Urinary bladder (tissue), 4 donors: Measurements from ENCODE around the gene COL10A1. TPM values are rescaled to one million over a fixed set of nuclear protein-coding genes. Genes with fewer than 3 reads are reported as not detected.

Source experiments
- DNase-seq: peaks from one replicate; pipeline ENCODE4 v3.0.0-alpha.2; 2015; ENCODE audit errors: extremely low spot score
- H3K27ac ChIP-seq: one replicate; pipeline ENCODE4 v1.5.1; 2013; ENCODE audit warnings: low read depth, mild to moderate bottlenecking, moderate library complexity
- H3K36me3 ChIP-seq: one replicate; pipeline ENCODE4 v1.6.1; 2013; ENCODE audit warnings: mild to moderate bottlenecking, moderate library complexity; ENCODE audit not compliant: insufficient read depth
- H3K4me1 ChIP-seq: one replicate; pipeline ENCODE4 v1.6.1; 2013; ENCODE audit warnings: mild to moderate bottlenecking, moderate library complexity; ENCODE audit not compliant: insufficient read depth
- H3K4me3 ChIP-seq: one replicate; pipeline ENCODE4 v1.5.1; 2013; ENCODE audit warnings: low read depth, low read length
- WGBS: extraction: QIAGEN DNeasy Blood & Tissue Kit; methylation state at CpG from one replicate; pipeline ENCODE4 v1.1.7; 2013; 5-methylcytosine and 5-hydroxymethylcytosine counted together
- polyA plus RNA-seq: library from polyadenylated mRNA; stranded (reverse); fragments of 200-250 nt; gene quantifications from one replicate; pipeline ENCODE4 v1.2.3, GENCODE V29; 2013
- total RNA-seq: library from RNA; depleted of rRNA; stranded (reverse); fragments of >200 nt; gene quantifications from one replicate; pipeline ENCODE4 v1.2.3, GENCODE V29; 2014
- donor health status: healthy with polysubstance abuse.
- donor health status: healthy.

The COL10A1 gene
- total and polyA plus RNA-seq, 2 donors, result 0.79 TPM; not detected in 1

DNA sequence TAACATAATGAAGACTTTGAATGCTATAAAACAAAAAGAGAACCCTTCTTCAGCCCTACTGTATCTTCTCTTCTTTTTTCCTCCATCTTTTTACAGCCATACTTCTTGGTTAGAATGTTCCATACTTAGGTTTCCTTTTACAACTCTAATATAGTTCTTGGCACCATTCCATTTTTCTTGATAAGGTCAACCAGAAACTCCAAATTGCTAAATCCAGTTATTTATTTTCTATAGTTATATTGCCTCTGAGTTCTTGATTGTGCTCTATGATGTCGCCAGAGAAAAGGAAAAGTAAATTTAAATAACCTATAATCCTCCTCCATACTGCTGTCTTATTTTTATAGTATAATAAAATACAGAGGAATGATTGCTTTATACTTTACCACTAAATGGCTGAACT lies 26.7 kb upstream of the COL10A1 start:
- 42% methylated on average over 1 of the region's 1 CpG for WGBS
- H3K36me3 ChIP-seq, result peaks cover 2% of the 10 kb centered on the region
- H3K4me1 ChIP-seq, result no peaks in the 10 kb centered on the region
- no peak overlapping the region for H3K27ac ChIP-seq
- no peak for DNase-seq
- no peak overlapping the region for H3K4me3 ChIP-seq

DNA sequence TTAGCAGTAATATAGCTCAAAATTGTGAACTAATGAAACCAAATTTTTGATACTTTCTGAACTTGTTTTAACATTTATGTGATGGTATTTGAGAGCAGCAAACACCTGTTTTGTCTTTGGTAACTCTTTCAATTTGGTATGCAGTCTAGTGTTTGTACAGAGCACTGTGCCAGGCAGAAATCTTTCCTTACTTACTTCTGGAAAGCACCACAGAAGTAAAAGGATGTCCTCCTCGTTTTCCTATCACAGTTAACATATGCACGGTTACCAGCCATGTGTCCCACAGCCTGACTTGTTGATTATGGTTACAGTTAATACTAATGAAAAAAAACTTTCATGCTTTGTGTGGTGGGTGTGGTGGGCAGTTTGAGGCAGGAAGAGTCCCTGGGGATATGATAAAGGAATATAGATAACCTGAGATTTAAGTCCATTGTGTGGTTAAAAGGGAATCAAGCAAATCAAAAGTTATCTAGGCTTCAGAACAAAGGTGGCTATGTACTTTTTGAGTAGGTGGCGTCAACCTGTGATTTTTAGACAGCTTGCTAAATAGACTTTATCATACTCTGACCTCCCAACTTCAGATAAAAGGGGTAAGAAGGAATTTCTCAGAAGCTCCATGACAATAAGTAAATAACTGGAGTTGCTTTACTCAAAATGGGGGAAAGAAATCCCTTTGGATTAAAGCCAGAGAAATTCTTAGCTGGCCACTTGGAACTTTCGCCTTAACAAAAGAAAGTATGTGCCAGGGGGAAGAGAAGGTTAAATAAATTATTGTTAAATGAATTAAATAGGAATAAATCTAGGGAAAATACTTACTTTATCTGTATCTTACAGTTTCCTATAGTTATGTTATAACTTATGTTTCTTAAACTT lies 20.1 kb upstream of the COL10A1 start:
- H3K27ac ChIP-seq, result no peak overlapping the region
- 83% methylated on average over 4 of the region's 4 CpGs for WGBS

DNA sequence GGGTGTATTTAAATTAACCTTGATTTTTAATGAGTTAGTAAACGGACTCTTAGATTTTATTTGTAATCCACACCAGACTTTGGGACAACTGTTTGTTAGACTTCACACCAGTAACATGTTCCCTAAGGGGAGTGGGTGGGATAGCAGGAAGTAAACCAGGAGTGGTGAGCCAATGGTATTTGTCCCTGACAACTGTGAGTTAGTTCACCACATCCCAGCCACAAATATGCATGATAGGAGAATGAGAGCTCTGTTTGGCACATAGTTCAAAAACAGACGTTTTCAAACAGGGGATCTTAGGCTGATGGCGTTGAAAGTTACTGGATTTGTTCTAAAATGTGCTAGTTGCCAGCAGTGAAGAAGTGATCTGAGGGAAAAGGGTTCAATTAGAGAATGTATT lies 18.7 kb upstream of the COL10A1 start:
- no peaks in the 10 kb centered on the region for H3K4me1 ChIP-seq
- 62% methylated on average over 3 of the region's 3 CpGs for WGBS
- H3K4me3 ChIP-seq, result no peak overlapping the region
- H3K27ac ChIP-seq, result no peak overlapping the region
- H3K36me3 ChIP-seq, result peaks cover 2% of the 10 kb centered on the region
- DNase-seq, result no peak

More for the DNA sequence above, 20.1 kb upstream of the COL10A1 start:
- Histone ChIP-seq H3K4me1 (no peaks in the 10 kb centered on the region), H3K36me3 (peaks cover 2% of the 10 kb centered on the region), H3K4me3 (no peak overlapping the region)
- DNase-seq, result no peak

DNA sequence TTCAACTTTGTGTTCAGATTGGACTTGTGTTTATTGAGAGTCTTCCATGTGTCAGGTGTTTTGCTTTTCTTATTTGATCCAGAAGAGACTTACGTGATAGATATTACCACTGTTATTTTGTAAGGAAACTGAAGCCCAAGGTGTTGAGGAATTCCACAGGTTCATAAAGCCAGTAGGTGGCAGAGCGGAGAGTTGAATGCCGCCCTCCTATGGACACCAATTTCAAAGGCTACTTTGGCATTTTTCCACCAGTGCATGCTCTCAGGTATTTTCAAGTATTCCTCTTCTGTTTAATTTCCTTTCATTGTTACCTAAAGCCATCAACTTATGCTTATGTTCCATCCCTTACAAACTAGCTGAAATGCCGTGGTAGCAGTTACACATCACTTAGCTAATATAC lies 14.0 kb upstream of the COL10A1 start:
- no peak for DNase-seq
- Histone ChIP-seq H3K4me3 (no peak overlapping the region), H3K27ac (no peak overlapping the region), H3K36me3 (no peaks in the 10 kb centered on the region), H3K4me1 (no peaks in the 10 kb centered on the region)
- WGBS, result 96% methylated on average over 4 of the region's 4 CpGs

DNA sequence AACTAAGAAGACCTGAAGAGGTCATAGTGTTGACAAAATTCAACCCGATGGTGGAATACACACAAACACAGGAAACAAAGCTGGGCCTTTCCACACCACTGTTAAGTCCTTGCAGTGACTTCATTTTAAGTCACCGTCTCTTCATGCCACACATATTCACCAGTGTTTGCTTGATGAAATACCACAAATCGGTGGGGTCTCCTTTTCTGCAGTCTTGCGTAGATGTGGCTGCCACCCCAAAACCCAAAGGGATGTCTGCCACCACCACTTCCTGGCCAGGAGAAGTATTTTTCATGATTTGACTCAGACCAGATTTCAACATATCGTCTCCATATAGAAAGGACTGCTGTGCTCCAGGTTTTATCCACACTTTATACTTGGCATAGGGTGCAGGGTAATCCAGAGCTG lies 11.0 kb upstream of the COL10A1 start:
- WGBS, result 77% methylated on average over 5 of the region's 5 CpGs
- Histone ChIP-seq H3K27ac (no peak overlapping the region), H3K4me1 (no peaks in the 10 kb centered on the region), H3K4me3 (no peak overlapping the region), H3K36me3 (peaks cover 2% of the 10 kb centered on the region)
- DNase-seq, result no peak

DNA sequence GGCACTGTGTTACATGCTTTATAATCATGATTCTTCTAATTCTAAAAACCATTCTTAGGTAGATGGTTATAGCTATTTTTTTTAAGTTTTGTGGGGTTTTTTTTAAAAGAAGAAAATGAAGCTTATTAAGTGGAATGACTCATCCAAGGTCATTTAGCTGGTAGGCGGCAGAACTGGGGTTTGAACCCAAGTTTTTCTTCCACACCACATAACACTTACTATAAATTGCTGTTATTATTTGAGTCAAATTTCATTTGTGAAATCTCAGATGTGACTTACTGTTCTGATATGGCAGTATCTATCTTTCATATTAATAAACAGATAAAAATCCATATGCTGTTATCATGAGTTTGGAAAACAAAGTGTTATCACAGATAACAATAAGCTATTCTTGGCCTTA lies 10.4 kb upstream of the COL10A1 start:
- WGBS, result 92% methylated on average over 1 of the region's 1 CpG
- peak; percentile 6 for DNase-seq
- Histone ChIP-seq H3K4me3 (no peak overlapping the region), H3K36me3 (peaks cover 2% of the 10 kb centered on the region), H3K27ac (no peak overlapping the region), H3K4me1 (no peaks in the 10 kb centered on the region)

DNA sequence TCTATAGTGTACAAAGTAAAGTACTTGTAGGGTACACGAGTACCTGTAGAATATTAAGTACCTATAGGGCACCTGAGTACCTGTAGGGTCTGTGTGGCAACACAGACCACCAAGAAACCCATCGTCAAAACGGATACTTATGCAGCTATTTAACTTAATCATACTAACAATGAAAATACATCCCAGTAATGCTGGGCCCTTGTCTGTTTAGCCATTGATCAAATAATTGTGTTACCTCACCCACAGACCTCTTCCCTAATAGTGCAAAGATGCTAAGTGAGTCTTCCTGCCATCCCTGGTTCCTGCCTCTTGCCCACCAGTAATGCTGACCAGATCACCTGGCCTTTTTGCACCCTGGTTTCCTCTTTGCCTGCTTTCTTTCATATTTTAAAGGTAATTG lies 7.5 kb upstream of the COL10A1 start:
- DNase-seq, result no peak
- WGBS, result 82% methylated on average over 3 of the region's 3 CpGs
- H3K27ac ChIP-seq, result no peak overlapping the region
- H3K4me1 ChIP-seq, result no peaks in the 10 kb centered on the region
- no peak overlapping the region for H3K4me3 ChIP-seq
- H3K36me3 ChIP-seq, result peaks cover 2% of the 10 kb centered on the region

DNA sequence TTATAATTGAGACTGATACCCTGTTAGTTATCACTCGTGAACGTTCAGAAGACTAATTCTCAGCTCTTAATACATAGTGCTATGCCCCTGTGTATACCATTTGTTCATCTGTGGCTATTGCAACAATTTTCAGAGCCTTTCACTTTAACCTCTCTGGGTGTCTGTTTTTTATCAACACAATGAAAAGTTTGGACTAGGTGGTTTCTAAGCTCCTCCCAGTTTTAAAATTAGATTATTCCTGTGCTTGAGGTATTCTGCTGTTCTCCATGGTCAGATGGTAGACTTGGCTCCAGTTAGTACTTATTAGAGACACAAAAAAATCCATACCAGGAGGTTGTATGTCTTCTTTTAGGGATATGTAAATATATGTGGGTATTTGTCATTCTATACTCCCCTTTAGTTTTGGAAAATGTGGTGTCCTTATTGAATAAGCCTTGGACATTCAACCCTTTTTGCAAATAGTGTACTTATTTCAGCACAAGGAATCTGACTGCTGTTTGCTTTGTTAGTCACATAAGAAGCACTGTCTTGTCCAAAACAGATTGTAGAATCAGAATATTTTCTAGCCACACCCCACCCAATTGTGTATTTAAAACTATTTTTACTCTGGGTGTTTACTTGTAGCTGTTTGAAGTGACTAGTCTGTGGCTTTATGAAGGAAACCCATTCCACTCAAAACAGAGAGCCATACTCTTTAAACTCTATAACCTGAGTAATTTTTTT lies 2.0 kb upstream of the COL10A1 start:
- Histone ChIP-seq H3K4me1 (no peaks in the 10 kb centered on the region), H3K36me3 (peaks cover 2% of the 10 kb centered on the region), H3K27ac (no peak overlapping the region), H3K4me3 (no peak overlapping the region)
- 52% methylated on average over 2 of the region's 2 CpGs for WGBS
- DNase-seq, result no peak

GRCh38 chr6:116120430-116120829 lies 5.5 kb downstream of the COL10A1 start:
- Histone ChIP-seq H3K4me3 (no peak overlapping the region), H3K36me3 (no peaks in the 10 kb centered on the region), H3K27ac (no peak overlapping the region), H3K4me1 (no peaks in the 10 kb centered on the region)
- 97% methylated on average over 3 of the region's 3 CpGs for WGBS
- DNase-seq, result no peak

DNA sequence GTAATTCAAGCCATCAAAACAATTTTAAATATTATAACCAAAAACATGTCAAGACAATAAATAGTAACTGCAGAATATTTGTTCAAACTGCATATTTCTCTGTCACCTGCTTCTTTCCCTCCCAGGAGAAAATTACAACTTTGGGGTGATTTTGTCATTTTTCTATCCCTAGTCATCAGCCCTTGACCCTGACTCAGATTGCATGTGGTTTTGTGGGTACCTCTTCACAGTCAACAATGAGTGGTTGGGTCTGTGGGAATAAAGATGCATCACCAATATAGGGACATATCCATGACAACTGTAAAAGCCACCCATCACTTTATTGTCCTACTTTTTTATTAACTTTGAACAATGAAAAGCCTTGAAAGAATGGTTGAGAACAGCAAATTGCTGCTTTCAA lies 7.3 kb downstream of the COL10A1 start:
- H3K27ac ChIP-seq, result no peak overlapping the region
- H3K36me3 ChIP-seq, result no peaks in the 10 kb centered on the region
- no peak for DNase-seq
- no peaks in the 10 kb centered on the region for H3K4me1 ChIP-seq
- H3K4me3 ChIP-seq, result no peak overlapping the region

GRCh38 chr6:116115781-116116180 lies 10.2 kb downstream of the COL10A1 start:
- no peak for DNase-seq
- H3K4me3 ChIP-seq, result no peak overlapping the region
- WGBS, result 90% methylated on average over 2 of the region's 2 CpGs
- H3K4me1 ChIP-seq, result no peaks in the 10 kb centered on the region
- peaks cover under 1% of the 10 kb centered on the region for H3K36me3 ChIP-seq
- H3K27ac ChIP-seq, result no peak overlapping the region

DNA sequence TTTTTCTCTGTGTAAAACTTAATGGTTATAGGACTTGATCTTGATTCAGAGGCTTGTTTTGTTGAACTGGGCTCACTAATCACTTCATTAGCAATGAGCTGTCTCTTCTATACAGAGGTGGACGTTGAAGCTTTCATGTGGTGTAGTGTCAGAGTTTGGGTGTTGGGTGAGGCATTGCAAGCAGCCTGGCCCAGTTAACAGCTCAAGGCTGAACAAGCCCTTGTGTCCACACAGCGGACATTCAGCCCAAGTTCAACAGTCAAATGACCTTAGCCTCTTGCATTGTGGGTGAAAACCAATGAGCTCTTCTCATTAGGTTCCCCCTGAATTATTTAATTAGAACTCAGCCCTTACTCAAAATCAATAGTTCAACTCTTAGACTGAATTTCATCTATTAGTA lies 12.5 kb downstream of the COL10A1 start:
- DNase-seq, result no peak
- 93% methylated on average over 2 of the region's 2 CpGs for WGBS
- H3K36me3 ChIP-seq, result peaks cover 3% of the 10 kb centered on the region
- H3K4me3 ChIP-seq, result no peak overlapping the region
- H3K27ac ChIP-seq, result no peak overlapping the region
- H3K4me1 ChIP-seq, result no peaks in the 10 kb centered on the region

DNA sequence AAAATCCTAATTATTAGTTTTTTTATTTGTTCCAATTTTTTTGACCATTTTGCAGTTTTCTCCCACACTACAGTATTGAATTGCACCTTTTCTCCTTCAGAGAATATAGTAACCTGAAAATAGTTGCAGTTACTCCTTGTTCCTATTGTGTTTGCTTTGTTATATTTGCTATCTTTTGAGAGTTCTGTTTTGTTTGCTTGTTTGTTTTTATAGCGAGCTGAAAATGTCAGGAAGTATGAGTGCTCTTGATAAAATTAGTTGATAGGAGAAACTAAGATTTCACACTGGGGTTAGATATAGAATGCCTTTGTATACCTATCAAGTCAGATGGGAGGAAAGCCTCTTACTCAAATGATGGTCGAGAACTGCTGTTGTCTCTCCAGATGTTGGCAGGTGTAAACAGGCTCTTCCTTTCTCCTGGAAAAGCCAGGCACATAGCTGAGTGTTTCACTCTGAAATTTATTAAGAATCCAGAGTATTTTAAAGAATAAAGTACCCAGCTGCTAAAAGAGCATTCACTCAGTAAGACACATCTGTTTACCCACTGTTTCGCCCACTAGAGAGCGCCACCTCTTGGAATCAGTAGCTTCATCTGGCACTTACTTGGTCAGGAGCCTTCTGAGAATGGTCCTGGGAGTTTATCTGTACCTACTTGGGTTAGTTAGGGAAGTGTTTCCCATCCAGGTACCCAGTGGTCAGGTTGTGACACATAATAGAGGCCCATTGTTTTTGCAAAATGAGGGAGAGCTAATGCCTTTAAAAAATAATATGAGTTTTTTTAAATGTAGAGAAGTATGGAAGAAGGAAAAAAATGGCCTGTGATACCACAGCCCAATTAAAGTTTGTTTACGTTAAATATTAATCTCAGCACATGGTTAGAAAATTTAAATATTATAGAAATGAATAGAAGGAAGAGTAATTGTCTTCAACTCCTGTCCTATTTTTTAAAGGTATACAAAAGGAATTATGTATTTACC lies 14.1 kb downstream of the COL10A1 start:
- H3K4me1 ChIP-seq, result no peaks in the 10 kb centered on the region
- H3K27ac ChIP-seq, result no peak overlapping the region
- H3K36me3 ChIP-seq, result peaks cover 3% of the 10 kb centered on the region
- 85% methylated on average over 5 of the region's 5 CpGs for WGBS
- no peak for DNase-seq
- H3K4me3 ChIP-seq, result no peak overlapping the region
